GM12878 (cell line): ENCODE measurements around the gene SESTD1. TPM values are rescaled to one million over a fixed set of nuclear protein-coding genes. Genes with fewer than 3 reads are reported as not detected.

ENCODE experiments used
- ATAC-seq: fragments of 200-7000 bp; cut with Tn5 transposase; 3 replicates; pipeline ENCODE4 v1.9.1; 2020; ENCODE audit warnings: mild to moderate bottlenecking, moderate library complexity
- BruUV-seq: library from RNA; stranded (reverse); fragments of 400-500 nt; replicated peaks from 2 replicates; lab custom pipeline; 2021; lab: Mats Ljungman, UMichigan
- CTCF ChIA-PET: fragments of 300-600 bp; sonication (Branson Sonifier 250); formaldehyde crosslinking; extraction: SDS; loops from one replicate; lab custom pipeline; 2021; ENCODE audit warnings: inconsistent platforms; lab: Yijun Ruan, JAX
- POLR2A ChIA-PET: fragments of 350-600 bp; formaldehyde crosslinking; extraction: SDS; loops from one replicate; lab custom pipeline; 2021; ENCODE audit warnings: inconsistent platforms; lab: Charles Lee
- RAD21 ChIA-PET: fragments of 300-600 bp; sonication (Branson Sonifier 250); formaldehyde crosslinking; loops from one replicate; lab custom pipeline; 2023; ENCODE audit warnings: antibody characterized with exemption; ENCODE audit not compliant: unreplicated experiment; lab: Charles Lee
- SMC1A ChIA-PET: fragments of 300-600 bp; sonication (Branson Sonifier 250); formaldehyde crosslinking; loops from one replicate; lab custom pipeline; 2023; ENCODE audit not compliant: unreplicated experiment, uncharacterized antibody; lab: Charles Lee
- DNase-seq: peaks from one replicate; pipeline ENCODE4 v3.0.0-alpha.2; 2011; ENCODE audit warnings: low read depth, low spot score
- FAIRE-seq: peaks from 3 replicates; lab custom pipeline; 2011; peaks lifted over from hg19 to GRCh38; lab: Jason Lieb, UNC
- H2AFZ ChIP-seq: 2 replicates; pipeline ENCODE4 v1.6.0; 2011; ENCODE audit warnings: low read depth, low read length, control low read depth; ENCODE audit not compliant: control insufficient read depth
- H3K27ac ChIP-seq: 2 replicates; pipeline ENCODE4 v1.5.1; 2011; ENCODE audit warnings: control low read depth; ENCODE audit not compliant: control insufficient read depth, insufficient read depth
- H3K27me3 ChIP-seq, 2 experiments: replicated peaks in 1 of 2; 2 replicates each; pipeline versions ENCODE4 v1.6.0 to v1.6.1; 2011; ENCODE audit warnings: low read length in 1 of 2; ENCODE audit not compliant: control insufficient read depth in 2 of 2, insufficient read depth in 2 of 2
- H3K36me3 ChIP-seq, 2 experiments: 2 replicates each; pipeline ENCODE4 v1.5.1; 2011; ENCODE audit warnings: low read length in 1 of 2; ENCODE audit not compliant: control insufficient read depth in 2 of 2, insufficient read depth in 2 of 2
- H3K4me1 ChIP-seq: 2 replicates; pipeline ENCODE4 v1.6.1; 2011; ENCODE audit warnings: mild to moderate bottlenecking, low read length, moderate library complexity, mixed read lengths; ENCODE audit not compliant: control insufficient read depth, insufficient read depth
- H3K4me2 ChIP-seq: 2 replicates; pipeline ENCODE4 v1.6.0; 2011; ENCODE audit warnings: control low read depth; ENCODE audit not compliant: control insufficient read depth, insufficient read depth
- H3K4me3 ChIP-seq: fragments of 200-600 bp; sonication (generic); 2 replicates; pipeline ENCODE4 v1.5.1; 2016
- H3K79me2 ChIP-seq: 2 replicates; pipeline ENCODE4 v1.6.0; 2011; ENCODE audit warnings: low read length; ENCODE audit not compliant: control insufficient read depth, insufficient read depth
- H3K9ac ChIP-seq: 2 replicates; pipeline ENCODE4 v1.8.0; 2011; ENCODE audit warnings: low read length, control low read depth, mixed read lengths; ENCODE audit not compliant: control insufficient read depth, insufficient read depth
- H3K9me3 ChIP-seq: replicated peaks from 3 replicates; pipeline ENCODE4 v1.5.1; 2011; ENCODE audit warnings: mild to moderate bottlenecking, low read length; ENCODE audit not compliant: control insufficient read depth, insufficient read depth
- H4K20me1 ChIP-seq: 2 replicates; pipeline ENCODE4 v1.6.0; 2011; ENCODE audit not compliant: control insufficient read depth, insufficient read depth
- CREB1 ChIP-seq: IDR thresholded peaks from 2 replicates; pipeline ENCODE4 v1.6.1; 2012; ENCODE audit warnings: low read depth, mild to moderate bottlenecking, inconsistent platforms
- CREM ChIP-seq: IDR thresholded peaks from 2 replicates; pipeline ENCODE4 v1.6.1; 2014; ENCODE audit warnings: antibody characterized with exemption, low read depth
- CUX1 ChIP-seq: IDR thresholded peaks from 2 replicates; pipeline ENCODE4 v1.6.1; 2012; ENCODE audit warnings: improper control_type of control experiment, low read depth, low read length; ENCODE audit not compliant: insufficient replicate concordance
- E2F8 ChIP-seq: fragments of 450-650 bp; IDR thresholded peaks from 2 replicates; pipeline ENCODE4 v1.6.1; 2018; ENCODE audit warnings: mild to moderate bottlenecking, low read depth, moderate library complexity; ENCODE audit not compliant: partially characterized antibody
- EGR1 ChIP-seq, 2 experiments: IDR thresholded peaks; 1 replicate in 1 of 2; 2 replicates in 1 of 2; pipeline ENCODE4 v1.6.1; 2011 to 2012; ENCODE audit warnings: low read depth in 2 of 2, low read length in 2 of 2, borderline replicate concordance in 1 of 2, mild to moderate bottlenecking in 1 of 2, moderate library complexity in 1 of 2
- FOXM1 ChIP-seq: IDR thresholded peaks from 2 replicates; pipeline ENCODE4 v1.6.1; 2012; ENCODE audit warnings: low read depth, mild to moderate bottlenecking, inconsistent platforms, low read length, moderate library complexity
- JUNB ChIP-seq: IDR thresholded peaks from 2 replicates; pipeline ENCODE4 v1.6.1; 2016; ENCODE audit warnings: antibody characterized with exemption, mild to moderate bottlenecking
- NR2C1 ChIP-seq: fragments of 450-650 bp; IDR thresholded peaks from 2 replicates; pipeline ENCODE4 v1.6.1; 2017; ENCODE audit warnings: antibody characterized with exemption, mild to moderate bottlenecking, moderate library complexity
- PBX3 ChIP-seq: IDR thresholded peaks from 2 replicates; pipeline ENCODE4 v1.6.1; 2011; ENCODE audit warnings: mild to moderate bottlenecking, low read depth, low read length, moderate library complexity; ENCODE audit not compliant: insufficient replicate concordance
- RELA ChIP-seq: fragments of 450-650 bp; IDR thresholded peaks from 2 replicates; pipeline ENCODE4 v1.8.0; 2014; ENCODE audit warnings: borderline replicate concordance; ENCODE audit not compliant: partially characterized antibody
- RUNX3 ChIP-seq: IDR thresholded peaks from 2 replicates; pipeline ENCODE4 v1.6.1; 2012; ENCODE audit warnings: low read length, inconsistent platforms
- SMARCA5 ChIP-seq: fragments of 450-650 bp; IDR thresholded peaks from 2 replicates; pipeline ENCODE4 v1.6.1; 2017; ENCODE audit warnings: mild to moderate bottlenecking
- ZNF24 ChIP-seq: fragments of 450-650 bp; IDR thresholded peaks from 2 replicates; pipeline ENCODE4 v1.6.1; 2017; ENCODE audit warnings: antibody characterized with exemption, mild to moderate bottlenecking
- WGBS: methylation state at CpG from one replicate; pipeline ENCODE4 v1.1.6; 2016; ENCODE audit warnings: low lambda C conversion rate; ENCODE audit not compliant: insufficient replicate concordance, insufficient coverage; ENCODE audit errors: missing lambda C conversion rate; 5-methylcytosine and 5-hydroxymethylcytosine counted together
- in situ Hi-C: fragments of 300-500 bp; cut with MboI; formaldehyde crosslinking; loops from 9 replicates; pipeline ENCODE4 v1.14.3; 2018; ENCODE audit warnings: mixed read lengths
- intact Hi-C: fragments of 100-400 bp; cut with micrococcal nuclease; formaldehyde crosslinking; loops from one replicate; pipeline ENCODE4 v1.14.2; 2022; ENCODE audit not compliant: unreplicated experiment
- polyA plus RNA-seq, 11 experiments: library from polyadenylated mRNA; depleted of rRNA in 4 of 11; unstranded in 6 of 11; stranded (reverse) in 5 of 11; fragments of >200 nt; fragmentation: Nextera tagmentation in 4 of 11; fragmentation: Illumina TruSeq in 1 of 11; extraction: Ambion mirVana in 4 of 11; extraction: Trizol in 1 of 11; gene quantifications; 1 replicate in 1 of 11; 2 replicates in 10 of 11; pipeline versions ENCODE4 v1.2.1 to v1.2.3, GENCODE V29; 2011 to 2016; ENCODE audit warnings: inconsistent platforms in 2 of 11, missing spikeins in 2 of 11, low read depth in 1 of 11
- total RNA-seq, 4 experiments: library from RNA; depleted of rRNA in 3 of 4; stranded (reverse); fragments of >200 nt in 3 of 4; fragmentation: Illumina TruSeq in 1 of 4; extraction: Trizol in 1 of 4; gene quantifications; 2 replicates each; pipeline versions ENCODE4 v1.2.1 to v1.2.3, GENCODE V29; 2013 to 2021

The SESTD1 gene
- total and polyA plus RNA-seq, 10 of the 15 experiments (the other 5 are each of a cell fraction or from before 2014, with no cell fraction given), result 4.4 to 22.7 (median 9.5) TPM

- Histone ChIP-seq H3K4me2 (no peak overlapping the region), H3K9me3 (no peaks in the 10 kb centered on the region), H3K79me2 (no peaks in the 10 kb centered on the region), H3K27ac (no peak overlapping the region), H2AFZ (no peak overlapping the region), H3K4me1 (peaks cover 14% of the 10 kb centered on the region; the same call in 1 of the 2 replicates), H3K9ac (no peak overlapping the region), H4K20me1 (no peaks in the 10 kb centered on the region; the same call in 1 of the 2 replicates), H3K4me3 (no peak overlapping the region), H3K27me3 (no peaks in the 10 kb centered on the region), H3K36me3 (no peaks in the 10 kb centered on the region; a peak in 1 of 4 replicates)
- ChIA-PET POLR2A (interaction anchor here (0.6 to 3.9 kb wide), 18 partner anchors 8 to 1842 kb away, joined by 3 to 32 read pairs (median 4); partner anchors contain the start of gene CCDC141), SMC1A (interaction anchor here (0.9 to 4.2 kb wide), 19 partner anchors 10 to 216 kb away, joined by 3 to 93 read pairs (median 8); partner anchors contain the start of gene CCDC141), CTCF (interaction anchor here (0.7 to 4.2 kb wide), 14 partner anchors 11 to 311 kb away, joined by 3 to 43 read pairs (median 4); partner anchors contain the start of gene CCDC141), RAD21 (interaction anchor here (0.8 to 3.9 kb wide), 13 partner anchors 11 to 180 kb away, joined by 3 to 74 read pairs (median 7); partner anchors contain the start of gene CCDC141)
- intact Hi-C loops (loop anchor here (1.0 kb wide), 1 partner anchor 76 kb away; no protein-coding TSS in a partner anchor), in situ Hi-C loops (no loop called here)
- FAIRE-seq, result no peak
- ATAC-seq, result peak; percentile 87
- WGBS, result 0% methylated on average over 3 of the region's 3 CpGs
- BruUV-seq, result no TSS peak
- DNase-seq, result peak; percentile 56
- peak; percentile 32 for TF ChIP-seq PBX3
- TF ChIP-seq FOXM1, result 0 out of 2 replicates have a peak, but pooled peaks have one; percentile 23
- no peak for TF ChIP-seq RELA
- peak; percentile 31; the same call in 1 of the 2 replicates for TF ChIP-seq CREM
- peak; percentile 88 for TF ChIP-seq ZNF24
- TF ChIP-seq RUNX3, result peak; percentile 51; the same call in 1 of the 2 replicates
- no peak for TF ChIP-seq EGR1 (IDR thresholded peaks at IDR 0.05; ENCODE audit: borderline replicate concordance in 1 of 2, low read depth in 2 of 2, low read length in 2 of 2)
- TF ChIP-seq NR2C1, result peak; percentile 37; the same call in 1 of the 2 replicates
- TF ChIP-seq JUNB, result peak; percentile 57
- TF ChIP-seq SMARCA5, result 0 out of 2 replicates have a peak, but pooled peaks have one; percentile 55
- TF ChIP-seq CUX1, result peak; percentile 28
- TF ChIP-seq E2F8, result peak; percentile 47
- no peak for TF ChIP-seq CREB1
Observed at GRCh38 chr2:179106676-179107428, 157.8 kb downstream of the SESTD1 start.
